GM12878 (cell line): ENCODE measurements around the gene KRT31.

Source experiments
- SMAD5 ChIP-seq: IDR thresholded peaks from 2 replicates; pipeline ENCODE4 v1.6.1; 2016; ENCODE audit warnings: antibody characterized with exemption, low read depth
- YY1 ChIP-seq: IDR thresholded peaks from 2 replicates; pipeline ENCODE4 v1.6.1; 2011; ENCODE audit warnings: low read depth, mild to moderate bottlenecking, low read length

- TF ChIP-seq YY1 (no peak), SMAD5 (no peak)
Observed at GRCh38 chr17:41444640-41445039, 47.2 kb upstream of the KRT31 start.
